ENCODE data around the gene CYGB.

GRCh38 chr17:76501018-76501826 is 36.3 kb downstream of the CYGB start, which contains the start of gene RHBDF2:
- TF ChIP-seq, protein P1, sequence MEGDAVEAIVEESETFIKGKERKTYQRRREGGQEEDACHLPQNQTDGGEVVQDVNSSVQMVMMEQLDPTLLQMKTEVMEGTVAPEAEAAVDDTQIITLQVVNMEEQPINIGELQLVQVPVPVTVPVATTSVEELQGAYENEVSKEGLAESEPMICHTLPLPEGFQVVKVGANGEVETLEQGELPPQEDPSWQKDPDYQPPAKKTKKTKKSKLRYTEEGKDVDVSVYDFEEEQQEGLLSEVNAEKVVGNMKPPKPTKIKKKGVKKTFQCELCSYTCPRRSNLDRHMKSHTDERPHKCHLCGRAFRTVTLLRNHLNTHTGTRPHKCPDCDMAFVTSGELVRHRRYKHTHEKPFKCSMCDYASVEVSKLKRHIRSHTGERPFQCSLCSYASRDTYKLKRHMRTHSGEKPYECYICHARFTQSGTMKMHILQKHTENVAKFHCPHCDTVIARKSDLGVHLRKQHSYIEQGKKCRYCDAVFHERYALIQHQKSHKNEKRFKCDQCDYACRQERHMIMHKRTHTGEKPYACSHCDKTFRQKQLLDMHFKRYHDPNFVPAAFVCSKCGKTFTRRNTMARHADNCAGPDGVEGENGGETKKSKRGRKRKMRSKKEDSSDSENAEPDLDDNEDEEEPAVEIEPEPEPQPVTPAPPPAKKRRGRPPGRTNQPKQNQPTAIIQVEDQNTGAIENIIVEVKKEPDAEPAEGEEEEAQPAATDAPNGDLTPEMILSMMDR (optimal IDR thresholded peaks at IDR 0.05 in 1 of 3, IDR thresholded peaks at IDR 0.05 in 1 of 3, conservative IDR thresholded peaks at IDR 0.05 in 1 of 3; ENCODE audit: extremely low read depth in 1 of 3, insufficient read depth in 2 of 3, low read length in 3 of 3): no peak
- no peak for TF ChIP-seq EZH2 (IDR thresholded peaks at IDR 0.05; ENCODE audit: low read length)
